ENCODE measurements around the gene ZCCHC7. TPM values are rescaled to one million over a fixed set of nuclear protein-coding genes. Genes with fewer than 3 reads are reported as not detected.

The ZCCHC7 gene
- total and polyA plus RNA-seq, 9 donors = 15.8 to 37.4 (median 28.4) TPM

DNA sequence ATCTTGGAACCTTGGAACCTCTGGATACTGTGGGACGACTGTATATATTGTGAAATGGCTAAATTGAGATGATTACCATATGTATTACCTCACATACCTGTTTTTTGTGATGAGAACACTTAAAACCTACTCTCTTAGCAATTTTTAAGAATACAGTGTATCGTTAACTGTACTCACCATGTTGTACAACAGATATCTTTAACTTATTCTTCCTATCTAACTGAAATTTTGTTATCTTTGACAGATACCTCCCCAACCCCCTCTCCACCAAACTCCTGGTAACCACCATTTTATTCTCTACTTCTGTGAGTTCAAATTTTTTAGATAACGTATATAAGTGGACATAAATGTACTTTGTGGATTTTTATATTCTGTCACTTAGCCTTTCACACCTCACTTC lies 126.5 kb downstream of the ZCCHC7 start:
- no peak overlapping the region for H3K4me3 ChIP-seq
- WGBS, 3 donors = 95 to 98% (median 95%) methylated on average over 3 of the region's 3 CpGs
- intact Hi-C loops (cut with DNase I) = no loop called here
- TF ChIP-seq POLR2A (IDR thresholded peaks at IDR 0.05) (no peak), EP300 (IDR thresholded peaks at IDR 0.05) (no peak)
- TF ChIP-seq, protein P1, sequence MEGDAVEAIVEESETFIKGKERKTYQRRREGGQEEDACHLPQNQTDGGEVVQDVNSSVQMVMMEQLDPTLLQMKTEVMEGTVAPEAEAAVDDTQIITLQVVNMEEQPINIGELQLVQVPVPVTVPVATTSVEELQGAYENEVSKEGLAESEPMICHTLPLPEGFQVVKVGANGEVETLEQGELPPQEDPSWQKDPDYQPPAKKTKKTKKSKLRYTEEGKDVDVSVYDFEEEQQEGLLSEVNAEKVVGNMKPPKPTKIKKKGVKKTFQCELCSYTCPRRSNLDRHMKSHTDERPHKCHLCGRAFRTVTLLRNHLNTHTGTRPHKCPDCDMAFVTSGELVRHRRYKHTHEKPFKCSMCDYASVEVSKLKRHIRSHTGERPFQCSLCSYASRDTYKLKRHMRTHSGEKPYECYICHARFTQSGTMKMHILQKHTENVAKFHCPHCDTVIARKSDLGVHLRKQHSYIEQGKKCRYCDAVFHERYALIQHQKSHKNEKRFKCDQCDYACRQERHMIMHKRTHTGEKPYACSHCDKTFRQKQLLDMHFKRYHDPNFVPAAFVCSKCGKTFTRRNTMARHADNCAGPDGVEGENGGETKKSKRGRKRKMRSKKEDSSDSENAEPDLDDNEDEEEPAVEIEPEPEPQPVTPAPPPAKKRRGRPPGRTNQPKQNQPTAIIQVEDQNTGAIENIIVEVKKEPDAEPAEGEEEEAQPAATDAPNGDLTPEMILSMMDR (IDR thresholded peaks at IDR 0.05) = no peak
- no peaks in the 10 kb centered on the region for H3K36me3 ChIP-seq
- no peak for DNase-seq
- H3K27me3 ChIP-seq = no peaks in the 10 kb centered on the region
- no peaks in the 10 kb centered on the region for H3K9me3 ChIP-seq
- H3K4me1 ChIP-seq (ENCODE audit: insufficient read depth) = no peaks in the 10 kb centered on the region
- no peak overlapping the region for H3K27ac ChIP-seq

- no peaks in the 10 kb centered on the region for H3K36me3 ChIP-seq
- H3K27ac ChIP-seq = no peak overlapping the region
- H3K4me3 ChIP-seq = no peak overlapping the region
- intact Hi-C loops (cut with DNase I) = no loop called here
- TF ChIP-seq, protein P1 (IDR thresholded peaks at IDR 0.05) = no peak
- TF ChIP-seq EP300 (IDR thresholded peaks at IDR 0.05) (no peak), POLR2A (IDR thresholded peaks at IDR 0.05) (no peak)
- H3K9me3 ChIP-seq = no peaks in the 10 kb centered on the region
- DNase-seq = no peak
- H3K4me1 ChIP-seq (ENCODE audit: insufficient read depth) = no peaks in the 10 kb centered on the region
- H3K27me3 ChIP-seq = no peaks in the 10 kb centered on the region
Observed at GRCh38 chr9:37248651-37249163, 128.3 kb downstream of the ZCCHC7 start.

GRCh38 chr9:37251452-37251851 lies 131.1 kb downstream of the ZCCHC7 start:
- WGBS, 3 donors = 85 to 86% (median 85%) methylated on average over 6 of the region's 6 CpGs
- TF ChIP-seq POLR2A (IDR thresholded peaks at IDR 0.05) (no peak), EP300 (IDR thresholded peaks at IDR 0.05) (no peak)
- TF ChIP-seq, protein P1 (IDR thresholded peaks at IDR 0.05) = no peak
- Histone ChIP-seq H3K27me3 (no peaks in the 10 kb centered on the region), H3K4me1 (ENCODE audit: insufficient read depth) (no peaks in the 10 kb centered on the region), H3K9me3 (no peaks in the 10 kb centered on the region), H3K4me3 (no peak overlapping the region), H3K27ac (no peak overlapping the region), H3K36me3 (no peaks in the 10 kb centered on the region)
- intact Hi-C loops (cut with DNase I) = no loop called here
- DNase-seq = no peak

GRCh38 chr9:37253377-37253937 lies 133.1 kb downstream of the ZCCHC7 start:
- intact Hi-C loops (cut with DNase I) = no loop called here
- Histone ChIP-seq H3K4me1 (ENCODE audit: insufficient read depth) (no peaks in the 10 kb centered on the region), H3K36me3 (no peaks in the 10 kb centered on the region), H3K4me3 (no peak overlapping the region), H3K27ac (no peak overlapping the region), H3K27me3 (no peaks in the 10 kb centered on the region), H3K9me3 (no peaks in the 10 kb centered on the region)
- 68 to 71% (median 69%) methylated on average over 4 of the region's 4 CpGs for WGBS, 3 donors
- TF ChIP-seq POLR2A (IDR thresholded peaks at IDR 0.05) = no peak
- no peak for TF ChIP-seq EP300 (IDR thresholded peaks at IDR 0.05)
- TF ChIP-seq, protein P1 (IDR thresholded peaks at IDR 0.05) = no peak
- DNase-seq = no peak
